Measurements from ENCODE around the gene KLF16. TPM values are rescaled to one million over a fixed set of nuclear protein-coding genes. Genes with fewer than 3 reads are reported as not detected.
"Not testable (repeated sequence)": the region's sequence is repeated elsewhere in the genome, so short reads cannot be mapped to it uniquely, and the experiment has no call there.

KLF16 gene
- total RNA-seq, 4 donors from 2014 or later, result 4.6 to 8.4 (median 7.0) TPM

DNA sequence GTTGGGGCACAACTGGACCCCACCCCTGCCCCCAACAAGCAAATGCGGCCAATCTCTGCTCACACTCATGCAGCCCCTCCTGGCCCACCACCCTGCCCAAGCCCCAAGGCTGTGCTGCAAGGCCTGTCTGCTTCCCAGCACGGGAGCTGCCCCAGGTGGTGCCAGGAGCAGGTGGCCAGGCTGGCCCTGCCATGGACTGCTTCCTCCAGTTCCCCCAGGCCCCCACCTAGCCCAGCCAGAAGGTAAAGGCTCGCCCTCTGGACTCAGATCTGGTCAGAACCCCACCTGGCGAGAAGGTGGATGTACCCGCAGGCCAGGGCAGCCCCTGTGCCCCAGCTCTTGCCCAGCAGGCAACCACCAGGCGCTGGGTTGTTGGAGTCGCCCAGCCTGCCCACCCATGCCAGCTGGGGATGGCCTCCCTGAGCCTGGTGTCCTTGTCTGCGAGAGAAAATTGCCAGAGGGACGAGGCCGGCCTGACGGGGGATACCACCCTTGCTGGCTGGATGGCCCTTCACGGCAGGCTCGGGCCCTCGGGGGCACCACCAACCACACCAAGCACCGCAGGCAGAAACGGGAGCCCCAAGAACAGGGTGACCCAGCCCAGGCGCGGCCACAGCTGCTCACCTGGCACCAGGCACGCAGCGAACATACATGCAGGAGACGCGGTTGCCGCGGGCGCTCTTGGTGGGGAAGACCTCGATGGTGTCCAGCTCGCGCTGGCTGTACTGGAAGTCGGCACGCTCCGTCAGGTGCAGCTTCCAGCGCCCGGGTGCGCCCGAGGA, 17.4 kb upstream of the KLF16 start:
- WGBS, 2 donors, result 72 to 91% methylated on average over 19 to 21 of the region's 35 CpGs
- Histone ChIP-seq H3K4me3 (peak overlapping the region in 3 of 4 donors; percentile 17 to 66 (median 22)), H3K27ac (peak overlapping the region; percentile 14 to 89 (median 84)), H3K9me3 (no peaks in the 10 kb centered on the region), H3K27me3 (no peaks in the 10 kb centered on the region), H3K4me1 (peaks cover 0 to 67% (median 42%) of the 10 kb centered on the region in 4 donors), H3K36me3 (peaks cover 0 to 19% (median 0%) of the 10 kb centered on the region in 3 donors)
- no peak for DNase-seq (ENCODE audit: low spot score in 2 of 2)
- no peak for TF ChIP-seq EP300 (IDR thresholded peaks at IDR 0.05)
- no peak for TF ChIP-seq POLR2A (IDR thresholded peaks at IDR 0.05)
- TF ChIP-seq, protein P1, sequence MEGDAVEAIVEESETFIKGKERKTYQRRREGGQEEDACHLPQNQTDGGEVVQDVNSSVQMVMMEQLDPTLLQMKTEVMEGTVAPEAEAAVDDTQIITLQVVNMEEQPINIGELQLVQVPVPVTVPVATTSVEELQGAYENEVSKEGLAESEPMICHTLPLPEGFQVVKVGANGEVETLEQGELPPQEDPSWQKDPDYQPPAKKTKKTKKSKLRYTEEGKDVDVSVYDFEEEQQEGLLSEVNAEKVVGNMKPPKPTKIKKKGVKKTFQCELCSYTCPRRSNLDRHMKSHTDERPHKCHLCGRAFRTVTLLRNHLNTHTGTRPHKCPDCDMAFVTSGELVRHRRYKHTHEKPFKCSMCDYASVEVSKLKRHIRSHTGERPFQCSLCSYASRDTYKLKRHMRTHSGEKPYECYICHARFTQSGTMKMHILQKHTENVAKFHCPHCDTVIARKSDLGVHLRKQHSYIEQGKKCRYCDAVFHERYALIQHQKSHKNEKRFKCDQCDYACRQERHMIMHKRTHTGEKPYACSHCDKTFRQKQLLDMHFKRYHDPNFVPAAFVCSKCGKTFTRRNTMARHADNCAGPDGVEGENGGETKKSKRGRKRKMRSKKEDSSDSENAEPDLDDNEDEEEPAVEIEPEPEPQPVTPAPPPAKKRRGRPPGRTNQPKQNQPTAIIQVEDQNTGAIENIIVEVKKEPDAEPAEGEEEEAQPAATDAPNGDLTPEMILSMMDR (IDR thresholded peaks at IDR 0.05), result no peak

DNA sequence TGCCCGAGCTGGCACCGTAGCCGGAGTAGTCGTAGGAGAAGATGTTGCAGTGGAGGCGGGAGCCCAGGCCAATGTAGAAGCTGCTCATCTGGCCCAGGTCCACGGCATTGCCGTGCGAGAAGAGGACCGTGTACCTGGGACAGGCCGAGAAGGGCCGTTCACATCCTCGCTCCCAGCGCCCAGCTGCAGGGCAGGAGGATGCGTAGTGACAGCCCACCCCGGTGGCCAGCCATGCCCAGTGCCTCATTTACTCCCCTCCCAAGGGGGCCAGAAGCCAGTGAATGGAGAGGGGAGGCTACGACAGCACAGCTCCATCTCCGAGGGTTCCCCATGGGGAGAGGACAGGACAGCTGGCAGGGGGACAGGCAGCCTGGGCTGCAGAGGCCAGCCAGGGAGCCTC, 16.6 kb upstream of the KLF16 start:
- H3K4me3 ChIP-seq; H3K27me3 ChIP-seq; DNase-seq (ENCODE audit: low spot score in 2 of 2); H3K9me3 ChIP-seq: not testable (repeated sequence)
- Histone ChIP-seq H3K27ac (peak overlapping the region in 3 of 4 donors; percentile 81 to 89 (median 87)), H3K4me1 (peaks cover 0 to 68% (median 45%) of the 10 kb centered on the region in 4 donors), H3K36me3 (peaks cover 0 to 19% (median 0%) of the 10 kb centered on the region in 3 donors)
- 59 to 81% methylated on average over 12 to 14 of the region's 17 CpGs for WGBS, 2 donors

DNA sequence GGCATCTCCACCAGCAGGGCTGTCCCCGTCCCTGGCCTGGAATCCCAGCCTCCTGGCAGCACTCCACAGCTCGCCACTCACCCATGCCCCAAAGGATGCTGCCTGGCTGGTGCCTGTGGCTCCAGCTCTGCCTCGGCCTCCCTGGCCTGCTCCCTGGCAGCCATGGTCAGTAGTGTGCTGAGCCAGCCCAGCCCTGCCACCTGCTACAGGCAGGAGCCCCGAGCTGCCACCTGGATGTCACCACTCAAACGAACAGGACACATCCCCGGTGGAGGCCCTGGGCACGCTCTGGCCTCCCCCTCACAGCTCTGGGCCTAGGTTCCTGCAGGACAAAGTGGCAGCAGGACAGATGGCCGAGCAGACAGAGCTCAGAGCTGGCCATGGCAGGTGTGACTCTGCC, 15.2 kb upstream of the KLF16 start:
- WGBS, 2 donors, result 80 to 88% methylated on average over 5 to 7 of the region's 8 CpGs

DNA sequence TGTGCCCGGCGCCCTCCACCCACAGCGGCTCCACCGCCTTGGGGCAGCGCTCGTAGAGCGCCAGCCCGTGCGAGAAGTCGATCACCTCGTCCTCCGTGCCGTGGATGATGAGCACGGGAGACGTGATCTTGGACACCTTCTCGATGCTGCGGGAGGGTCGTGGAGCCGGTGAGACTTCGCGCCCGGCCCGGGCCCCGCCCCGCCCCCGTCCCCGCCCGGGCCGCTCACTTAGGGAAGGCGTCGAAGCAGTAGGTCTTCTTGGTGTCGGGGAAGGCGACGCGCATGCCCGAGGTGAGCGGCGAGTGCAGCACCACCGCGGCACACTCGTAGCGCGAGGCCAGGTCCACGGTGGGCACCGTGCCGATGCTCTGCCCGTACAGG, 13.9 kb upstream of the KLF16 start:
- Histone ChIP-seq H3K4me1 (peaks cover 5 to 71% (median 42%) of the 10 kb centered on the region in 4 donors), H3K36me3 (peaks cover 0 to 25% (median 0%) of the 10 kb centered on the region in 3 donors)
- H3K27me3 ChIP-seq; H3K9me3 ChIP-seq; H3K27ac ChIP-seq; H3K4me3 ChIP-seq; DNase-seq (ENCODE audit: low spot score in 2 of 2): not testable (repeated sequence)
- 52 to 54% methylated on average over 26 to 28 of the region's 47 CpGs for WGBS, 2 donors

More for the DNA sequence above, 15.2 kb upstream of the KLF16 start:
- peaks cover 0 to 19% (median 0%) of the 10 kb centered on the region in 3 donors for H3K36me3 ChIP-seq
- not testable (repeated sequence) for H3K27me3 ChIP-seq; H3K9me3 ChIP-seq; DNase-seq (ENCODE audit: low spot score in 2 of 2); H3K27ac ChIP-seq; H3K4me3 ChIP-seq
- peaks cover 3 to 72% (median 47%) of the 10 kb centered on the region in 4 donors for H3K4me1 ChIP-seq

DNA sequence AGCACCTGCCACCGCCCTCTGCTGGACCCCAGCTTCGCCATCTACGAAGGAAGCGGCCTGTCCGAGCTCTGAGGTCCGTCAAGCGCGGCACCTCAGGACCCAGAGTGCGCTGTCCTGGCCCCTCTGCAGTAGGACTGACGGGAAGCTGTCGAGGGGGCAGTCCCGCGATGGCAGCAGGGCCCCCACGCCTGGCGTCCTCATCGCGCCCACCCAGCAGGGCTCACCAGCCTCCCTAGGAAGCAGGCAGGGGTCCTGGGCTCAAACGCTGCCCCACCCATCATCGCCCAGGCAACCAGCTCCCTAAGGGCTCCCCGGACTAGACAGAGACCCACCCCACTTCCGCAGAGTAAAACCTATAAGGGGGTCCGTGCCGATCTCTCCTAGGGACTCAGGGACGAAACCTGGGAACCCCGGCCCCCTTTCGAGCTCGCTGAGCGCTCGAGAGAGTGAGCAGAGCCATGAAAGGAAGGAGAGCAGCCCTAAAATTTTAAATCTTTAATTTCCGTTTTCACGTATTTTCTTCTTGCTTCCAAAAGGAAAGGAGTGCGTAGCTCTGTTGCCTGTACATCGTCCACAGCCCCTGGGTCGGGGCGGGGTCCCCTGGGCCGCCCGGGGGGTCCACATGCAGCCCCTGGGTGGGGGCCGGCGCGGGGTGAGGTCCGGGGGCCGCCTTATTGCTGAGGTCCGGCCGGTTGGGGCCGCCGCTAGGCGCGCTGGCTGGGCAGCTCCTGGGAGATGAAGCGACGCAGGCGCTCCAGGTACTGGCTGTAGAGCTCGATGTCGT, 13.3 kb upstream of the KLF16 start:
- H3K27ac ChIP-seq, result peak overlapping the region; percentile 77 to 97 (median 94)
- peak overlapping the region; percentile 68 to 100 (median 99) for H3K4me3 ChIP-seq
- not testable (repeated sequence) for H3K27me3 ChIP-seq; DNase-seq (ENCODE audit: low spot score in 2 of 2); H3K9me3 ChIP-seq
- 29 to 43% methylated on average over 24 to 39 of the region's 53 CpGs for WGBS, 2 donors
- peaks cover 5 to 71% (median 36%) of the 10 kb centered on the region in 4 donors for H3K4me1 ChIP-seq
- peaks cover 0 to 30% (median 0%) of the 10 kb centered on the region in 3 donors for H3K36me3 ChIP-seq

DNA sequence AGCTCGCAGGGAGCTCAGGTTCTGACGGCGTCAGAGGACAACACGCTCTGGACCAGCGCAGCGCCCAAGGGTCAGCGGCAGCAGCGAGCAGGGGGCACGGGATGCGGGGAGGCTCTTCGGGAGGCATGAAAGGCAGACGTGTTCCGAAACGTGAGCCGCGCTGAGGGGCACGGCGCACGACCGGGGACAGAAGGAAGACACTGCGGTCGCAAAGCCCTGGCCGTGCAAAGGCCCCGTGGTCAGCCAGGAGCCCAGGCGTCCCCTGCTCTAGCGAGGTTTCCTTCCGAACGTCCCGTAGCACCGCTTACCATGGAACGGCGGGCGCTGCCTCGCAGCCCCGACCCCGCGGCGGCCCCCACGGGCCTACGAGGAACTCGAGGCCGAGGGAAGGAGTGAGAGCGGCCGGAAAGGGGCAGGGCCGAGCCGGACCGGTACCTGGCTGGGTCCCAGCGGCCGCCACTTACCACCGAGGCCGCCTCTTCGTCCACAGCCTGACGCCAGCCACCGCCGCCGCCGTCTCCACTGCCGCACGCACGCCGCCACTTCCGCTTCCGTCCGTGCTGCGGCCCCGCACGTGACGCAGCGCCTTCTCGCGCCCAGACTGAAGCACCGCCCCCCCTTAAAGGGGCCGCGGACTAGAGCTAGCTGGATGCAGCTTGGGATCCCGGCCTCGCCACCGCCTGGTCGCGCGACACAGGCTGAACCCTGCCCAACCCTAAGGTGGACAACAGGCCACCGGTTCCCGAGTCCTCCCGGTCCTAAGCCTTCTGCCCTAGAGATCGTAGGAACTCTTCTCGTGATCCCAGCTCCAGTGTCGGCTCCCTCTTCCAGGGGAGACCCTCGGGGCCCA, 12.5 kb upstream of the KLF16 start:
- 0 to 1% methylated on average over 35 to 55 of the region's 87 CpGs for WGBS, 2 donors
- Histone ChIP-seq H3K4me1 (peaks cover 5 to 71% (median 33%) of the 10 kb centered on the region in 4 donors), H3K9me3 (no peaks in the 10 kb centered on the region), H3K27me3 (no peaks in the 10 kb centered on the region), H3K36me3 (peaks cover 0 to 38% (median 0%) of the 10 kb centered on the region in 3 donors), H3K27ac (peak overlapping the region; percentile 77 to 97 (median 94)), H3K4me3 (peak overlapping the region; percentile 68 to 100 (median 99))
- DNase-seq (ENCODE audit: low spot score in 2 of 2), result peak; percentile 85 to 88
- TF ChIP-seq, protein P1 (IDR thresholded peaks at IDR 0.05), result peak in 2 of 5 experiments; percentile 24 to 56
- TF ChIP-seq EP300 (IDR thresholded peaks at IDR 0.05) (peak; percentile 84 to 99), POLR2A (IDR thresholded peaks at IDR 0.05) (peak; percentile 79 to 91)

DNA sequence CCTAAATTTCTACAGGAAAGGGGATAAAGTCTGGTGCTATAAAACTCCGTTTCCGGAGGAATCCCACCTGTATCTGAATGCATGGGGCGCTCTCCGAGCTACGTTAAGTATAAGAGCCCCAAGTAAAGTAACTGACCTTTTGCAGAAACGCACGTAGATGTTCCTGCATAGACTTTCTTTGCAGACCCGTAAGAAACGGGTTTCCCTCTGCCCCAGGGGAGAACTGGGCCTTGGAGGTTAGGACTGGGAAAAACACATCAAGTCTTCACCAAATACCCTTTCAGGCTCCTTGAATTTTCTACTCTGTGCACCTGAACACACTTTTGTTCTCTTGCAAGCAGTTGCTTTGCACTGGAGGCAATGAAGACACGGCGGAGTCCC, 11.9 kb upstream of the KLF16 start:
- Histone ChIP-seq H3K4me1 (peaks cover 5 to 67% (median 27%) of the 10 kb centered on the region in 4 donors), H3K27ac (peak overlapping the region; percentile 77 to 97 (median 94)), H3K36me3 (peaks cover 0 to 38% (median 0%) of the 10 kb centered on the region in 3 donors), H3K4me3 (peak overlapping the region; percentile 68 to 100 (median 99))
- H3K27me3 ChIP-seq; H3K9me3 ChIP-seq; DNase-seq (ENCODE audit: low spot score in 2 of 2): not testable (repeated sequence)
- 2 to 6% methylated on average over 11 of the region's 11 CpGs for WGBS, 2 donors

Data from tibial nerve (tissue), 4 donors.